RWPE2 (cell line): ENCODE data around the gene ALDH3A1.

ENCODE experiments used
- ATAC-seq: fragments of 200-7000 bp; cut with Tn5 transposase; 3 replicates; pipeline ENCODE4 v1.9.1; 2021; ENCODE audit warnings: low read depth
- DNase-seq: peaks from one replicate; pipeline ENCODE4 v3.0.0-alpha.2; 2020; ENCODE audit warnings: low spot score
- H3K27ac ChIP-seq: fragments of 450-650 bp; 2 replicates; pipeline ENCODE4 v1.5.1; 2017; ENCODE audit warnings: mild to moderate bottlenecking; ENCODE audit not compliant: poor library complexity, severe bottlenecking
- H3K27me3 ChIP-seq: fragments of 250-450 bp; sonication (Bioruptor Pico); 2 replicates; pipeline ENCODE4 v1.5.1; 2021; ENCODE audit warnings: mild to moderate bottlenecking, moderate library complexity; ENCODE audit not compliant: insufficient read depth, poor library complexity, severe bottlenecking
- H3K36me3 ChIP-seq: fragments of 250-450 bp; sonication (Bioruptor Pico); 2 replicates; pipeline ENCODE4 v1.5.1; 2020; ENCODE audit warnings: low read depth, mild to moderate bottlenecking, moderate library complexity
- H3K4me1 ChIP-seq: fragments of 250-450 bp; sonication (Bioruptor Pico); 2 replicates; pipeline ENCODE4 v1.5.1; 2021; ENCODE audit warnings: mild to moderate bottlenecking, moderate library complexity; ENCODE audit not compliant: insufficient read depth, poor library complexity, severe bottlenecking
- H3K4me3 ChIP-seq: fragments of 250-450 bp; sonication (Bioruptor Pico); 2 replicates; pipeline ENCODE4 v1.5.1; 2021; ENCODE audit warnings: mild to moderate bottlenecking, moderate library complexity; ENCODE audit not compliant: severe bottlenecking
- H3K9me3 ChIP-seq: fragments of 250-450 bp; sonication (Bioruptor Pico); 2 replicates; pipeline ENCODE4 v1.5.1; 2021; ENCODE audit warnings: mild to moderate bottlenecking, moderate library complexity; ENCODE audit not compliant: severe bottlenecking
- CTCF ChIP-seq: fragments of 450-650 bp; IDR thresholded peaks from one replicate; pipeline ENCODE4 v1.5.1; 2017; ENCODE audit warnings: mild to moderate bottlenecking, moderate library complexity; ENCODE audit not compliant: poor library complexity, severe bottlenecking

Gene ALDH3A1

GRCh38 chr17:19736071-19736470 is 12.0 kb downstream of the ALDH3A1 start:
- Histone ChIP-seq H3K27ac (no peak overlapping the region), H3K9me3 (no peaks in the 10 kb centered on the region), H3K4me3 (no peak overlapping the region), H3K27me3 (no peaks in the 10 kb centered on the region), H3K4me1 (no peaks in the 10 kb centered on the region), H3K36me3 (no peaks in the 10 kb centered on the region)
- no peak for ATAC-seq
- no peak for TF ChIP-seq CTCF
- no peak for DNase-seq

GRCh38 chr17:19733953-19734526 is 14.1 kb downstream of the ALDH3A1 start:
- TF ChIP-seq CTCF = no peak
- ATAC-seq (no peak), DNase-seq (no peak)
- H3K27me3 ChIP-seq = no peaks in the 10 kb centered on the region
- no peaks in the 10 kb centered on the region for H3K36me3 ChIP-seq
- no peak overlapping the region for H3K27ac ChIP-seq
- H3K4me1 ChIP-seq = no peaks in the 10 kb centered on the region
- no peak overlapping the region for H3K4me3 ChIP-seq
- H3K9me3 ChIP-seq = no peaks in the 10 kb centered on the region

- peaks cover 19% of the 10 kb centered on the region for H3K4me1 ChIP-seq
- ATAC-seq = no peak
These were observed 16.5 kb downstream of the ALDH3A1 start for GRCh38 chr17:19731626-19732025.

GRCh38 chr17:19730843-19731242 is 17.3 kb downstream of the ALDH3A1 start:
- no peaks in the 10 kb centered on the region for H3K36me3 ChIP-seq
- no peak for ATAC-seq

More at GRCh38 chr17:19731626-19732025, 16.5 kb downstream of the ALDH3A1 start:
- TF ChIP-seq CTCF = no peak
- no peaks in the 10 kb centered on the region for H3K36me3 ChIP-seq
- no peak overlapping the region for H3K4me3 ChIP-seq
- H3K27me3 ChIP-seq = no peaks in the 10 kb centered on the region
- DNase-seq = no peak
- no peak overlapping the region for H3K27ac ChIP-seq
- no peaks in the 10 kb centered on the region for H3K9me3 ChIP-seq

More at GRCh38 chr17:19730843-19731242, 17.3 kb downstream of the ALDH3A1 start:
- no peak for TF ChIP-seq CTCF
- Histone ChIP-seq H3K4me1 (peaks cover 19% of the 10 kb centered on the region), H3K9me3 (no peaks in the 10 kb centered on the region), H3K27ac (no peak overlapping the region), H3K4me3 (no peak overlapping the region), H3K27me3 (no peaks in the 10 kb centered on the region)
- no peak for DNase-seq
